ENCODE measurements around the gene LRRC74B. TPM values are rescaled to one million over a fixed set of nuclear protein-coding genes. Genes with fewer than 3 reads are reported as not detected.
"Not testable (repeated sequence)": the region's sequence is repeated elsewhere in the genome, so short reads cannot be mapped to it uniquely, and the experiment has no call there.

LRRC74B gene
- total RNA-seq, 6 experiments from 2014 or later, result not detected

DNA sequence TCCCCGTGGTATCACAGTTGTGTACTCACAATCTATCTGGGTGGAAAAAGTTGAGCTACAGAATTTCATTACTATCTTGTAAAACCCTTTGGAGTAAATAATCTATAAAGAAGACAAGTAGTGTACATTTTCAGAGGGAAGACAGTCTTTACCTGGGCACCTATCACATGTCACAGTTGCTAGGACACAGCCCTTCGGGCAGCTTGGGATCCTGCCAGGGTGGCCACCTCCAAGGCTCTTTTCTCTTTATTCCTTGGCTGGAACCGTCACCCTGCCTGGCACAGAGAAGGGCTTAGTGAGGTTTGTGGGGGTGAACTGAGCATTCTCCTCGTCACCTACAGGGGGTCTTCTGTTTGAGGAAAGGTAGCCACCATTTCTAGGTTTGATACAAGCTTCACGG is 23.6 kb downstream of the LRRC74B start:
- TF ChIP-seq POLR2A (IDR thresholded peaks at IDR 0.05), result no peak
- TF ChIP-seq, protein P1, sequence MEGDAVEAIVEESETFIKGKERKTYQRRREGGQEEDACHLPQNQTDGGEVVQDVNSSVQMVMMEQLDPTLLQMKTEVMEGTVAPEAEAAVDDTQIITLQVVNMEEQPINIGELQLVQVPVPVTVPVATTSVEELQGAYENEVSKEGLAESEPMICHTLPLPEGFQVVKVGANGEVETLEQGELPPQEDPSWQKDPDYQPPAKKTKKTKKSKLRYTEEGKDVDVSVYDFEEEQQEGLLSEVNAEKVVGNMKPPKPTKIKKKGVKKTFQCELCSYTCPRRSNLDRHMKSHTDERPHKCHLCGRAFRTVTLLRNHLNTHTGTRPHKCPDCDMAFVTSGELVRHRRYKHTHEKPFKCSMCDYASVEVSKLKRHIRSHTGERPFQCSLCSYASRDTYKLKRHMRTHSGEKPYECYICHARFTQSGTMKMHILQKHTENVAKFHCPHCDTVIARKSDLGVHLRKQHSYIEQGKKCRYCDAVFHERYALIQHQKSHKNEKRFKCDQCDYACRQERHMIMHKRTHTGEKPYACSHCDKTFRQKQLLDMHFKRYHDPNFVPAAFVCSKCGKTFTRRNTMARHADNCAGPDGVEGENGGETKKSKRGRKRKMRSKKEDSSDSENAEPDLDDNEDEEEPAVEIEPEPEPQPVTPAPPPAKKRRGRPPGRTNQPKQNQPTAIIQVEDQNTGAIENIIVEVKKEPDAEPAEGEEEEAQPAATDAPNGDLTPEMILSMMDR (IDR thresholded peaks at IDR 0.05), result no peak
- Histone ChIP-seq H3K36me3 (no peaks in the 10 kb centered on the region), H3K9me3 (no peaks in the 10 kb centered on the region), H3K4me1 (no peaks in the 10 kb centered on the region), H3K27ac (no peak overlapping the region), H3K4me3 (no peak overlapping the region), H3K27me3 (no peaks in the 10 kb centered on the region)
- intact Hi-C loops (cut with DNase I), result no loop called here
- ATAC-seq (no peak), DNase-seq (no peak)
- WGBS (ENCODE audit: insufficient coverage, low coverage, low lambda C conversion rate, missing lambda C conversion rate), result 12% methylated on average over 2 of the region's 5 CpGs

- WGBS (ENCODE audit: insufficient coverage, low coverage, low lambda C conversion rate, missing lambda C conversion rate), result 86% methylated on average over 4 of the region's 17 CpGs
- intact Hi-C loops (cut with DNase I), result no loop called here
- TF ChIP-seq, protein P1 (IDR thresholded peaks at IDR 0.05), result no peak
- no peak for TF ChIP-seq POLR2A (IDR thresholded peaks at IDR 0.05)
- Histone ChIP-seq H3K36me3 (no peaks in the 10 kb centered on the region), H3K9me3 (no peaks in the 10 kb centered on the region), H3K27me3 (no peaks in the 10 kb centered on the region), H3K4me1 (no peaks in the 10 kb centered on the region), H3K4me3 (no peak overlapping the region), H3K27ac (no peak overlapping the region)
- DNase-seq (no peak), ATAC-seq (no peak)
Measured at GRCh38 chr22:21070690-21071615, 25.2 kb downstream of the LRRC74B start.

DNA sequence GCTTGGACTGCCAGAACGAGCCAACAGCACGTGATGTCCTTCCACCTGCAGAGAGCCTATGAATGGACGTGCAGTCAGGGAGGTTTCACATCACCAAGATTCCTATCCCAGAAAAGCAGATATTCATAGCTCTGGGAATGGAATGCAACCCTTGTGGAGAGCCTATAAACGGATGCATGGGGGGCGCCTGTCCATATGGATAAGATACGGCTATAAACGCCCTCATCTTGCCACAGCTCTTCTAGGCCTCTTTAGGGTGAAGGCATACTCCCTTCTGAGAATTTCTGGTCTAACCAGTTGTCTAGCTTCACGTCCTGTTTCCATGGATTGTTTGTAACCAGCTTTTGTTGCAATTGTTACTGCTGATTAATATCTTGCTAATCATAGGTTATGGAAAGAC is 26.1 kb downstream of the LRRC74B start:
- H3K9me3 ChIP-seq; DNase-seq; ATAC-seq; H3K27me3 ChIP-seq; H3K4me3 ChIP-seq; intact Hi-C loops (cut with DNase I); H3K36me3 ChIP-seq; H3K27ac ChIP-seq; H3K4me1 ChIP-seq: not testable (repeated sequence)
- 72% methylated on average over 3 of the region's 8 CpGs for WGBS (ENCODE audit: insufficient coverage, low coverage, low lambda C conversion rate, missing lambda C conversion rate)

GRCh38 chr22:21073023-21073422 is 27.3 kb downstream of the LRRC74B start:
- H3K9me3 ChIP-seq, result no peaks in the 10 kb centered on the region
- TF ChIP-seq, protein P1 (IDR thresholded peaks at IDR 0.05), result no peak
- no peak for TF ChIP-seq POLR2A (IDR thresholded peaks at IDR 0.05)
- ATAC-seq, result no peak
- H3K27me3 ChIP-seq, result no peaks in the 10 kb centered on the region
- H3K27ac ChIP-seq, result no peak overlapping the region
- no peak for DNase-seq
- WGBS (ENCODE audit: insufficient coverage, low coverage, low lambda C conversion rate, missing lambda C conversion rate), result 95% methylated on average over 3 of the region's 3 CpGs
- intact Hi-C loops (cut with DNase I), result no loop called here
- H3K4me1 ChIP-seq, result no peaks in the 10 kb centered on the region
- H3K36me3 ChIP-seq, result no peaks in the 10 kb centered on the region
- no peak overlapping the region for H3K4me3 ChIP-seq

- WGBS (ENCODE audit: insufficient coverage, low coverage, low lambda C conversion rate, missing lambda C conversion rate), result 91% methylated on average over 5 of the region's 5 CpGs
- Histone ChIP-seq H3K4me3 (no peak overlapping the region), H3K9me3 (no peaks in the 10 kb centered on the region), H3K27me3 (no peaks in the 10 kb centered on the region), H3K36me3 (no peaks in the 10 kb centered on the region), H3K4me1 (no peaks in the 10 kb centered on the region), H3K27ac (no peak overlapping the region)
- intact Hi-C loops (cut with DNase I), result no loop called here
- no peak for ATAC-seq
- DNase-seq, result no peak
- no peak for TF ChIP-seq POLR2A (IDR thresholded peaks at IDR 0.05)
- TF ChIP-seq, protein P1 (IDR thresholded peaks at IDR 0.05), result no peak
Measured at GRCh38 chr22:21073482-21073881, 27.7 kb downstream of the LRRC74B start.
